Heart left ventricle (tissue), 16 donors: ENCODE measurements around the gene TRIM71. TPM values are rescaled to one million over a fixed set of nuclear protein-coding genes. Genes with fewer than 3 reads are reported as not detected.

Experiments
- ATAC-seq, 4 donors: fragments of 200-7000 bp; cut with Tn5 transposase; one replicate each; pipeline ENCODE4 v1.9.1; 2020 to 2022; ENCODE audit warnings: moderate library complexity in 4 of 4, mild to moderate bottlenecking in 3 of 4, moderate number of reproducible peaks in 1 of 4
- DNase-seq, 5 donors: peaks; one replicate each; pipeline ENCODE4 v3.0.0-alpha.2; 2020
- H3K27ac ChIP-seq, 12 donors: fragments of 200-600 bp; sonication (generic) in 4 of 12; one replicate each; pipeline versions ENCODE4 v1.5.0 to v1.8.0; 2016 to 2022; ENCODE audit warnings: mild to moderate bottlenecking in 2 of 12
- H3K27me3 ChIP-seq, 9 donors: fragments of 200-600 bp; sonication (generic) in 2 of 9; one replicate each; pipeline versions ENCODE4 v1.5.1 to v1.8.0; 2016 to 2022; ENCODE audit warnings: mild to moderate bottlenecking in 3 of 9
- H3K36me3 ChIP-seq, 9 donors: fragments of 200-600 bp; sonication (generic) in 2 of 9; one replicate each; pipeline versions ENCODE4 v1.5.0 to v1.8.0; 2018 to 2022; ENCODE audit warnings: mild to moderate bottlenecking in 2 of 9
- H3K4me1 ChIP-seq, 12 donors: fragments of 200-600 bp; sonication (generic) in 4 of 12; one replicate each; pipeline versions ENCODE4 v1.5.0 to v1.8.0; 2016 to 2022; ENCODE audit warnings: mild to moderate bottlenecking in 3 of 12
- H3K4me3 ChIP-seq, 12 donors: fragments of 200-600 bp; sonication (generic) in 4 of 12; one replicate each; pipeline versions ENCODE4 v1.5.0 to v1.8.0; 2017 to 2022; ENCODE audit warnings: mild to moderate bottlenecking in 9 of 12, moderate library complexity in 4 of 12
- H3K9me3 ChIP-seq, 12 donors: fragments of 200-600 bp; sonication (generic) in 4 of 12; one replicate each; pipeline versions ENCODE4 v1.5.0 to v1.8.0; 2016 to 2022; ENCODE audit warnings: mild to moderate bottlenecking in 1 of 12
- CTCF ChIP-seq, 12 donors: fragments of 200-600 bp; sonication (generic) in 4 of 12; IDR thresholded peaks; one replicate each; pipeline versions ENCODE4 v1.5.0 to v1.8.0; 2018 to 2022; ENCODE audit warnings: antibody characterized with exemption in 12 of 12, mild to moderate bottlenecking in 5 of 12
- POLR2A ChIP-seq, 2 donors: fragments of 450-650 bp; IDR thresholded peaks; one replicate each; pipeline ENCODE4 v1.6.1; 2017; ENCODE audit warnings: antibody characterized with exemption in 2 of 2, mild to moderate bottlenecking in 2 of 2, moderate library complexity in 2 of 2
- WGBS, 4 donors: extraction: QIAGEN DNeasy Blood & Tissue Kit in 2 of 4; methylation state at CpG; one replicate each; pipeline versions ENCODE4 v1.1.5 to v1.1.7; 2013 to 2018; 5-methylcytosine and 5-hydroxymethylcytosine counted together
- intact Hi-C, 10 donors: fragments of 100-400 bp; cut with DNase I; formaldehyde crosslinking; loops; one replicate each; pipeline versions ENCODE4 v1.11.1 to v1.14.2; 2022
- polyA plus RNA-seq, 2 donors: library from polyadenylated mRNA; stranded (reverse); fragments of 200-250 nt; gene quantifications; one replicate each; pipeline ENCODE4 v1.2.3, GENCODE V29; 2013
- total RNA-seq, 9 donors: library from RNA; depleted of rRNA in 2 of 9; stranded (reverse); fragments of >200 nt in 2 of 9; fragmentation: NEBNext Ultra II Directional in 3 of 9; extraction: Animal tissue kit (Norgen Biotek cat#: 25700) in 3 of 9; gene quantifications; one replicate each; pipeline versions ENCODE4 v1.1.0 to v1.2.4, GENCODE V29; 2016 to 2023
- donor health status: ischemic (EF 13 %, LVEDD 7.1; RV severe dilation, severe dysfunction).
- donor health status: healthy with polysubstance abuse.
- donor health status: DM: no; HTN: yes; CAD: no.
- donor health status: DM: no; HTN: no; CAD: no.
- donor health status: ischemic (EF 25% LVEDD 6.9; RV normal size, moderate dysfunction).
- donor health status: ischemic (EF 25% LVEDD 5.7; RV mildly dilated, moderate dysfunction).
- donor health status: healthy.
- donor health status: DM: yes; HTN: yes; CAD: no.
- donor health status: ischemic (EF 35%, LVEDD 5.7; RV mildly dilated, moderate dysfunction).
- donor health status: nonischemic (EF 11% LVEDD 7.7; RV severe dilation, severe dysfunction).
- donor health status: DM: yes; HTN: yes; CAD: no.
- donor health status: PGD.
- donor health status: ischemic (EF 29% LVEDD 5.4; RV normal size, mild dysfunction).
- donor health status: nonischemic (EF 23%, LVEDD 6.1; RV moderate dilation, normal function).

The TRIM71 gene
- total and polyA plus RNA-seq, 11 donors, result 0.05 TPM; not detected in 9

DNA sequence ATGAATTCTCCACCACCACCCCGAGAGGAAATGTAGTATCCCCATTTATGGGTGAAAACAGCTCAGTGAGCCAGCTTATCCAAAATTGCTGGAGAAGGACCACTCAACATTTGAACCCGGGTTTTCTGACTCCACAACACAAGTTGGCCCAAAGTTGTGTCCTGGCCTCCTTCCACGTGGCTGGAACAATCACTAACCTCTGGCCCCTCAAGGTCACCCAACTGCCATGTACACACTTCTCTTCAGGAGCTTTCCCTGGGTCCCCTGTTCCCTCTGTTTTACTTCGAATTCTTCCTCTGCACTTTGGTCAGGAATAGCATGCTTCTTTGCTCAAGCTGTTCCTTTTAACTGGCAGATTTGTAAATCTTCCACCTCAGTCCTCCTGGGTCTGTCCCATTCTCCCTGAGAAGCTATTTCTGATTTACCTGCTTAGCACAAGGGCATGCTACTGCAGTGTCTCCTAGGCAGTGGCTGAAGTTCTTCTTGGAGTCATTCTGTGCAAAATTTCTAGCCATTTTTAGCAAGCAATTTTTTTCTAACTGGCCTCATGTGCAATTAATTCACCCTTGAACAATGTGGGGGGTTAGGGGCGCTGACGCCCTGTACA lies 39.2 kb downstream of the TRIM71 start:
- ATAC-seq (no peak), DNase-seq (no peak)
- 67 to 76% (median 72%) methylated on average over 6 of the region's 6 CpGs for WGBS, 4 donors
- H3K4me3 ChIP-seq, result no peak overlapping the region
- intact Hi-C loops, result no loop called here
- TF ChIP-seq CTCF (IDR thresholded peaks at IDR 0.05) (no peak), POLR2A (IDR thresholded peaks at IDR 0.05) (no peak)
- H3K36me3 ChIP-seq, result no peaks in the 10 kb centered on the region
- no peaks in the 10 kb centered on the region for H3K27me3 ChIP-seq
- H3K9me3 ChIP-seq, result no peaks in the 10 kb centered on the region
- H3K4me1 ChIP-seq, result peaks cover 0 to 4% (median 0%) of the 10 kb centered on the region in 12 donors
- no peak overlapping the region for H3K27ac ChIP-seq

- DNase-seq, result no peak
- peaks cover 0 to 4% (median 0%) of the 10 kb centered on the region in 12 donors for H3K4me1 ChIP-seq
- H3K27ac ChIP-seq, result no peak overlapping the region
- H3K36me3 ChIP-seq, result no peaks in the 10 kb centered on the region
- no peaks in the 10 kb centered on the region for H3K9me3 ChIP-seq
- intact Hi-C loops, result no loop called here
- WGBS, 4 donors, result 82 to 87% (median 84%) methylated on average over 6 of the region's 6 CpGs
- no peak for ATAC-seq
- no peaks in the 10 kb centered on the region for H3K27me3 ChIP-seq
- no peak for TF ChIP-seq POLR2A (IDR thresholded peaks at IDR 0.05)
- TF ChIP-seq CTCF (IDR thresholded peaks at IDR 0.05), result no peak
- H3K4me3 ChIP-seq, result no peak overlapping the region
Observed at GRCh38 chr3:32857921-32858320, 40.1 kb downstream of the TRIM71 start.

DNA sequence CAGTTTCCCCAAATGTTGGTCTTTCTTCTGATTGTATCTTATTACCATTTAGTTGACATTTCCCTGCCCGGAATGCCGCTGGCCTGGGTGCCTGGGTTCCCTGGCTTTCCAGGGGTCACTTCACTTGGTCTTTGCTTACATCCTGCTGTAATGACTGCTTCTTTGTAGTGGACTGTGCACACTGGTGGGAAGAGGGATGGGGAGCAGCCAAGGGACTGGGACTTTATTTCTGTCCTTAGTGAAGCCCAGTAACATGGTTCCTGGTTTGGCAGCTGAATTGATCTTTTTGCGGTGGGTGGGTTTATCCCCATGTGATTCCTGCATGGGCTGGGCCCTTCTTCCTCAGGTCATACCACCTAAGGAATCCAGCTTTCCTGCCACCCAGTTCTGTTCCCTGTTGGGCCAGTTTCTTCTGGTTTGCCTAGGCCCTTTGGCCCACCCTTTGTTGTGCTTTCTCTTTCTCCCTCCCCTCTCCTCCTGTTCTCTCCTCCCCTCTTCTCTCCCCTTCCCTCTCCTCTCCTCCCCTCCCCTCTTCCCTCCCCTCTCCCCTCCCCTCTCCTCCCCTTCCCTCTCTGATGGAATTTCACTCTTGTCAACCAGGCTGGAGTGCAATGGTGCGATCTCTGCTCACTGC lies 41.9 kb downstream of the TRIM71 start:
- no peak for TF ChIP-seq POLR2A (IDR thresholded peaks at IDR 0.05)
- no peak for TF ChIP-seq CTCF (IDR thresholded peaks at IDR 0.05)
- no peaks in the 10 kb centered on the region for H3K9me3 ChIP-seq
- H3K27ac ChIP-seq, result no peak overlapping the region
- H3K36me3 ChIP-seq, result no peaks in the 10 kb centered on the region
- no peak for DNase-seq
- WGBS, 4 donors, result 79 to 95% (median 92%) methylated on average over 4 of the region's 4 CpGs
- H3K27me3 ChIP-seq, result no peaks in the 10 kb centered on the region
- no peak for ATAC-seq
- H3K4me3 ChIP-seq, result no peak overlapping the region
- H3K4me1 ChIP-seq, result peaks cover 0 to 4% (median 0%) of the 10 kb centered on the region in 12 donors
- intact Hi-C loops, result no loop called here

DNA sequence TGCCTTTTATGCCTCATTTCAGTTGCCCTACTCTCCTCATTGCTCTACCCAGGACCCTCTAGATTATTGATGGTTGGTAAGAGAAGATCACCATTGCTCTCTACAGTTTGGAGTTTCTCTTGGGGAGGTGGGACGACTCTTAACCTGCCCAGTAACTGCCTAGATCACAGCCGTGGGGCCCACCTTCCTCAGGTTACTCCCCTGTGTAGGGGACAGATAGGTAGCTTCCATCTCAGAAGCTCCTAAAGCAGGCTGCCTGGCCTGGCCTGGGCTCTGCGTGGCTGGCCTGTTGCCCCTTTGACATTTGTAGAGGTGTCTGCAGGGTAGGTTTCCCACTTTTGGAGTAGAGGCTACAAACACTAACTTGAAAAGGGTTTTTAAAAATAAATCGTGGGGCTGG lies 42.7 kb downstream of the TRIM71 start:
- Histone ChIP-seq H3K27ac (no peak overlapping the region), H3K4me1 (peaks cover 0 to 4% (median 0%) of the 10 kb centered on the region in 12 donors), H3K36me3 (no peaks in the 10 kb centered on the region), H3K9me3 (no peaks in the 10 kb centered on the region), H3K27me3 (no peaks in the 10 kb centered on the region), H3K4me3 (no peak overlapping the region)
- no peak for TF ChIP-seq CTCF (IDR thresholded peaks at IDR 0.05)
- 75 to 92% (median 88%) methylated on average over 4 of the region's 4 CpGs for WGBS, 4 donors
- ATAC-seq (no peak), DNase-seq (no peak)
- intact Hi-C loops, result no loop called here
